ENCODE results near the gene RABEP1. TPM values are rescaled to one million over a fixed set of nuclear protein-coding genes. Genes with fewer than 3 reads are reported as not detected.

RABEP1 gene
- total and polyA plus RNA-seq, 12 donors: 19.5 to 69.1 (median 56.8) TPM

DNA sequence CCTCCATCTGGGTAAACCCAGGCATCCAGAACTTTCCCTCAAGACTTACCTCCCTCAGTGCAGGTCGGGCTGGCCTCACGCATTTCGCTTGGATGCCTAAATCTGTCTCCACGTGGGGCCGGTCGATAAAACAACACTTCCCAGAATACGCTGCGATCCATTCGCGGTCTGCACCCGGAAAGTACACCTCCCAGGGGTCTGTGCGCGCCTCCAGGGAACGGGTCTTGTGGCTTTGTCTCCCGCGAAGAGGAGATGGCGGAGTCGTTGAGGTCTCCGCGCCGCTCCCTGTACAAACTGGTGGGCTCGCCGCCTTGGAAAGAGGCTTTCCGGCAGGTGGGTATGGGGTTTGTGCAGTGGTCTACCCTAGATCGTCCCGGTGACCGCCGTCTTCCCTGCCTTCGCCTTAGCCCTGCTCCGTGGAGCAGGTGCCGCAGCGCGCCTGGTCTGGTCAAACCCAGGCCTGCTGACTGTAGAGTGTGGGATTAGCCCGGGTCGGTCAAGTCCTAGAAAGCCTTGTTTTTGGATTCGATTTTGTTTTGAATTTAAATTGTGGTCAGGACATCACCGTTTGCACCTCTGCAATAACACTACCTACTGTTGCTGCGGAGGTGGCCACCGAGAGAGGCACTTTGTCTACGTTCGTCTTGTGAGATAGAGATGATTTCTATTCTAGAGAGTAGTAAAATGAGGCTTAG is 138.0 kb downstream of the RABEP1 start, which contains the start of gene RPAIN:
Gene RPAIN (plus strand): TSS at position 224 of the 695 bp plus-strand sequence. CDS start 29 bp downstream, at position 253.
- peaks cover 4 to 38% (median 32%) of the 10 kb centered on the region in 9 donors for H3K4me1 ChIP-seq
- H3K9me3 ChIP-seq: no peaks in the 10 kb centered on the region
- ATAC-seq (peak; percentile 88 to 95 (median 92)), DNase-seq (peak; percentile 85 to 90)
- peak within 1 kb of the TSS; percentile 70 to 91 (median 86) for H3K27ac ChIP-seq
- H3K4me3 ChIP-seq: peak within 1 kb of the TSS; percentile 62 to 95 (median 84)
- TF ChIP-seq, protein P1, sequence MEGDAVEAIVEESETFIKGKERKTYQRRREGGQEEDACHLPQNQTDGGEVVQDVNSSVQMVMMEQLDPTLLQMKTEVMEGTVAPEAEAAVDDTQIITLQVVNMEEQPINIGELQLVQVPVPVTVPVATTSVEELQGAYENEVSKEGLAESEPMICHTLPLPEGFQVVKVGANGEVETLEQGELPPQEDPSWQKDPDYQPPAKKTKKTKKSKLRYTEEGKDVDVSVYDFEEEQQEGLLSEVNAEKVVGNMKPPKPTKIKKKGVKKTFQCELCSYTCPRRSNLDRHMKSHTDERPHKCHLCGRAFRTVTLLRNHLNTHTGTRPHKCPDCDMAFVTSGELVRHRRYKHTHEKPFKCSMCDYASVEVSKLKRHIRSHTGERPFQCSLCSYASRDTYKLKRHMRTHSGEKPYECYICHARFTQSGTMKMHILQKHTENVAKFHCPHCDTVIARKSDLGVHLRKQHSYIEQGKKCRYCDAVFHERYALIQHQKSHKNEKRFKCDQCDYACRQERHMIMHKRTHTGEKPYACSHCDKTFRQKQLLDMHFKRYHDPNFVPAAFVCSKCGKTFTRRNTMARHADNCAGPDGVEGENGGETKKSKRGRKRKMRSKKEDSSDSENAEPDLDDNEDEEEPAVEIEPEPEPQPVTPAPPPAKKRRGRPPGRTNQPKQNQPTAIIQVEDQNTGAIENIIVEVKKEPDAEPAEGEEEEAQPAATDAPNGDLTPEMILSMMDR (IDR thresholded peaks at IDR 0.05): no peak
- no peaks in the 10 kb centered on the region for H3K27me3 ChIP-seq
- intact Hi-C loops (cut with DNase I): loop anchor here in 1 of 10 donors (2.0 kb wide), 1 partner anchor 67 kb away; the partner anchor contains the start of genes DERL2 and MIS12
- WGBS, 2 donors: 0 to 1% methylated on average over 41 of the region's 41 CpGs
- peaks cover 0 to 69% (median 16%) of the 10 kb centered on the region in 9 donors for H3K36me3 ChIP-seq

DNA sequence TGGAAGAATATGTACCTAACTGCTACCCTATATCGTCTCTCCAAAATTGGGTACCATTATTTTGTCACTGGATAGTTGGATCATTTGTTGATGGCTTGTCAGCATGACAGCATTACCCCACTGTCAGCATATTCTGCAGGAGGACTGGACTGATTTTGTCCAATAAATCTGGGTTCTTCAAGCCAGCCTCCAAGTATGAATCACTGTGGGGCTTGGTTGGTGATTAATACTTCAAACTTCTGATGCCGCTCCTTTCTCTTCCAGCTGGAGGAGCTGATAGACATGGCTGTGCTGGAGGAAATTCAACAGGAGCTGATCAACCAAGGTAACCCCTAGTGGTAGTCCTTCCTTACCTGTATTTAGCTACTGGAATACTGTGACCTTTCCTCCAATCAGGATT is 140.4 kb downstream of the RABEP1 start:
- ATAC-seq (no peak), DNase-seq (no peak)
- no peaks in the 10 kb centered on the region for H3K9me3 ChIP-seq
- 97% methylated on average over 2 of the region's 2 CpGs for WGBS, 2 donors
- peaks cover 4 to 30% (median 23%) of the 10 kb centered on the region in 9 donors for H3K4me1 ChIP-seq
- H3K27ac ChIP-seq: no peak overlapping the region
- H3K4me3 ChIP-seq: no peak overlapping the region
- peaks cover 0 to 69% (median 30%) of the 10 kb centered on the region in 9 donors for H3K36me3 ChIP-seq
- intact Hi-C loops (cut with DNase I): no loop called here
- no peaks in the 10 kb centered on the region for H3K27me3 ChIP-seq
- TF ChIP-seq, protein P1 (IDR thresholded peaks at IDR 0.05): no peak

DNA sequence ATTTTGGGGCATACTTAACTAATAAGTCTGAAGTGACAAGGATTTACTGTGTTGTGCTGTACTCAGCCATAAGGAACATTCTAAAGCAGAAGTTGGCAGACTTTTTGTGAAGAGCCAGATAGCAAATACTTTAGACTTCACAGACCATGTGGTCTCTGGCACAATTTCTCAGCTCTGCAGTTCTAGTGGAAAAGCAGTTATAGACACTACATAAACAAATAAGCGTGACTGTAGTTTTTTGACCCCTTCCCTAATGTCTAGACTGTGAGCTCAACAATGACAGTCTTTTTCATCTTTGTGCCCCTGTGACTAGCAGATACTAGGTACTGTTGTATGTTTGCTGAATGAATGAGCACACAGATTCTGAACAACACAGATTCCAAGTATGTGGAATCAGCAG is 142.8 kb downstream of the RABEP1 start:
- Histone ChIP-seq H3K4me3 (no peak overlapping the region), H3K4me1 (peaks cover 0 to 18% (median 12%) of the 10 kb centered on the region in 9 donors), H3K36me3 (peaks cover 0 to 88% (median 44%) of the 10 kb centered on the region in 9 donors), H3K27me3 (no peaks in the 10 kb centered on the region), H3K27ac (no peak overlapping the region), H3K9me3 (no peaks in the 10 kb centered on the region)
- TF ChIP-seq, protein P1 (IDR thresholded peaks at IDR 0.05): no peak
- no peak for DNase-seq
- ATAC-seq: no peak
- 87 to 91% methylated on average over 1 of the region's 1 CpG for WGBS, 2 donors
- intact Hi-C loops (cut with DNase I): no loop called here

DNA sequence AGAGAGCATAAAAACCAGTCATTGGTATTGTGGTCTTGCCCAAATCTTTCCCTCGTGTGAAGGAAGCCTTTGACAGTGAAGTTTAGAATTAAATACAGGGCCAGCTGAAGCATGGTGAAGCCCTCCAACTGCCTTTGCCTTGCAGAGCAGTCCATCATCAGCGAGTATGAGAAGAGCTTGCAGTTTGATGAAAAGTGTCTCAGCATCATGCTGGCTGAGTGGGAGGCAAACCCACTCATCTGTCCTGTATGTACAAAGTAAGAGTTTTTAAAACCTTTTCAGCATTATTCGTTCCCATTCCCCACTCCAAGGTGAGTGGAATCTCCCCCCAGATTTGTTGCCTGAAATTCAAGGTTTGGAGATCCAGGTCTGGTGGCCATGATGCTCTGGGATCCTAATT is 143.7 kb downstream of the RABEP1 start:
- Histone ChIP-seq H3K27ac (no peak overlapping the region), H3K4me1 (peaks cover 0 to 13% (median 8%) of the 10 kb centered on the region in 9 donors), H3K9me3 (no peaks in the 10 kb centered on the region), H3K27me3 (no peaks in the 10 kb centered on the region), H3K4me3 (no peak overlapping the region), H3K36me3 (peaks cover 0 to 98% (median 53%) of the 10 kb centered on the region in 9 donors)
- TF ChIP-seq, protein P1 (IDR thresholded peaks at IDR 0.05): no peak
- DNase-seq (no peak), ATAC-seq (no peak)
- 77 to 88% methylated on average over 3 of the region's 3 CpGs for WGBS, 2 donors
- intact Hi-C loops (cut with DNase I): no loop called here

All from heart right ventricle (tissue), 16 donors.